ENCODE measurements around the gene NR2C1.
"Not testable (repeated sequence)": the region's sequence is repeated elsewhere in the genome, so short reads cannot be mapped to it uniquely, and the experiment has no call there.

Gene NR2C1

GRCh38 chr12:95002754-95003153 lies 70.7 kb downstream of the NR2C1 start:
- DNase-seq (ENCODE audit: low read depth): no peak

GRCh38 chr12:94998326-94998725 lies 75.1 kb downstream of the NR2C1 start:
- DNase-seq (ENCODE audit: low read depth): no peak

GRCh38 chr12:94997726-94998125 lies 75.7 kb downstream of the NR2C1 start:
- DNase-seq (ENCODE audit: low read depth): no peak

GRCh38 chr12:94997061-94997460 lies 76.4 kb downstream of the NR2C1 start:
- no peak for DNase-seq (ENCODE audit: low read depth)

- DNase-seq (ENCODE audit: low read depth): peak; percentile 38
Observed at GRCh38 chr12:94994312-94994711, 79.1 kb downstream of the NR2C1 start.

- not testable (repeated sequence) for DNase-seq (ENCODE audit: low read depth)
Observed at GRCh38 chr12:94993855-94994254, 79.6 kb downstream of the NR2C1 start.

GRCh38 chr12:94990222-94990621 lies 83.2 kb downstream of the NR2C1 start:
- DNase-seq (ENCODE audit: low read depth): no peak

- no peak for DNase-seq (ENCODE audit: low read depth)
Observed at GRCh38 chr12:94988471-94988870, 84.9 kb downstream of the NR2C1 start.

- no peak for DNase-seq (ENCODE audit: low read depth)
Observed at GRCh38 chr12:94987801-94988200, 85.6 kb downstream of the NR2C1 start.

- no peak for DNase-seq (ENCODE audit: low read depth)
Observed at GRCh38 chr12:94987076-94987669, 86.2 kb downstream of the NR2C1 start.

GRCh38 chr12:94985099-94985498 lies 88.3 kb downstream of the NR2C1 start:
- DNase-seq (ENCODE audit: low read depth): not testable (repeated sequence)

GRCh38 chr12:94983321-94983720 lies 90.1 kb downstream of the NR2C1 start:
- no peak for DNase-seq (ENCODE audit: low read depth)

GRCh38 chr12:94982456-94982855 lies 91.0 kb downstream of the NR2C1 start:
- no peak for DNase-seq (ENCODE audit: low read depth)

- DNase-seq (ENCODE audit: low read depth): no peak
Observed at GRCh38 chr12:94980577-94980976, 92.8 kb downstream of the NR2C1 start.

- DNase-seq (ENCODE audit: low read depth): no peak
Observed at GRCh38 chr12:94979941-94980340, 93.5 kb downstream of the NR2C1 start.

- no peak for DNase-seq (ENCODE audit: low read depth)
Observed at GRCh38 chr12:94977766-94978468, 95.5 kb downstream of the NR2C1 start.

- DNase-seq (ENCODE audit: low read depth): no peak
Observed at GRCh38 chr12:94973221-94973620, 100.2 kb downstream of the NR2C1 start.

- no peak for DNase-seq (ENCODE audit: low read depth)
Observed at GRCh38 chr12:94972795-94973194, 100.6 kb downstream of the NR2C1 start.

- no peak for DNase-seq (ENCODE audit: low read depth)
Observed at GRCh38 chr12:94971923-94972322, 101.5 kb downstream of the NR2C1 start.

GRCh38 chr12:94970560-94970959 lies 102.9 kb downstream of the NR2C1 start:
- no peak for DNase-seq (ENCODE audit: low read depth)

Measured in HS-27A (cell line).